GM18499 (cell line): ENCODE results near the gene TRIM52.
"Not testable (repeated sequence)": the region's sequence is repeated elsewhere in the genome, so short reads cannot be mapped to it uniquely, and the experiment has no call there.

ENCODE experiments used
- ATAC-seq: cut with Tn5 transposase; IDR thresholded peaks from one replicate; pipeline ENCODE4 v1.9.1; 2021; ENCODE audit warnings: moderate number of reproducible peaks; ENCODE audit not compliant: insufficient read depth, unreplicated experiment

Gene TRIM52

GRCh38 chr5:181260720-181261319 lies at the start of gene TRIM52:
Gene TRIM52, minus strand, starts transcription at chr5:181261143. Its CDS starts 330 bp downstream, at chr5:181260813.
- ATAC-seq = no peak

GRCh38 chr5:181287331-181287730 lies 26.4 kb upstream of the TRIM52 start:
- peak; percentile 73 for ATAC-seq

GRCh38 chr5:181285962-181286705 lies 25.2 kb upstream of the TRIM52 start:
- not testable (repeated sequence) for ATAC-seq

GRCh38 chr5:181283841-181284755 lies 23.2 kb upstream of the TRIM52 start:
- not testable (repeated sequence) for ATAC-seq

GRCh38 chr5:181283347-181283746 lies 22.4 kb upstream of the TRIM52 start:
- ATAC-seq = no peak

DNA sequence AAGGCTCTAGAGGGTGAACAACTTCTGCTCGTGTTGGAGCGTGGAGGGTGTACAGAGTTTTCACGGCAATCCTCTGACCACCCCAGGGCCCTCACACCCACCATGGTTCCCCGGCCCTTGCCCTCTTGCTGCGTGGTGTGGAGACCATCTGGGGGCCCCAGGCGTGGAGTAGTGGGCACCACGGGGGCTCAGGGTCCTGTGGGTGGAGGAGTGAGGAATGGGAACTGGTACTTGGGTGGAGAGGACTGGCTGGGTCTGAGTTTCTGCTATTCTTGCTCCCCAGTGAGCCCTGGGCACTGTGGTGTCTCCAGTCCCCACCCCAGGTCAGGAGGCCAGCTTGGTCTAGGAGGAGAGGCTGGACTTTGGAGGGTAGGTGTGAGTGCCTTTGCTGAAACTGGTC lies 21.9 kb upstream of the TRIM52 start:
- no peak for ATAC-seq

GRCh38 chr5:181282415-181282814 lies 21.5 kb upstream of the TRIM52 start:
- ATAC-seq = not testable (repeated sequence)

DNA sequence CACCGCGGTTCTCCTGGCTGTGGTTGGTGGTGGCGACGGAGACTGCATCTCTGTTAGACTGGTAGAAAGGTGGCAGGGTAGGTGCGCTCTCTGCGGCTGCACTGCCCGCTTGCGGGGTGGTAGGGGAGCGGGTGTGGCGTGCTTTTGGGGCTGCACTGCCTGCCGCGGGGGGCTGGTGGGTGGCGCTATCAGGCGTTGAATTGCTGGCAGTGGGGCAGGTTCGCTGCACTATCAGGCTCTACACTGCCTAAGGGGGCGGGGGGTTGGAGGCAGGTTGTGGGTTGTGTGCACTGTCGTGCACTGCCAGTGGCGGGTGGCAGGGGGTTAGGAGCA lies 21.0 kb upstream of the TRIM52 start:
- ATAC-seq = no peak

DNA sequence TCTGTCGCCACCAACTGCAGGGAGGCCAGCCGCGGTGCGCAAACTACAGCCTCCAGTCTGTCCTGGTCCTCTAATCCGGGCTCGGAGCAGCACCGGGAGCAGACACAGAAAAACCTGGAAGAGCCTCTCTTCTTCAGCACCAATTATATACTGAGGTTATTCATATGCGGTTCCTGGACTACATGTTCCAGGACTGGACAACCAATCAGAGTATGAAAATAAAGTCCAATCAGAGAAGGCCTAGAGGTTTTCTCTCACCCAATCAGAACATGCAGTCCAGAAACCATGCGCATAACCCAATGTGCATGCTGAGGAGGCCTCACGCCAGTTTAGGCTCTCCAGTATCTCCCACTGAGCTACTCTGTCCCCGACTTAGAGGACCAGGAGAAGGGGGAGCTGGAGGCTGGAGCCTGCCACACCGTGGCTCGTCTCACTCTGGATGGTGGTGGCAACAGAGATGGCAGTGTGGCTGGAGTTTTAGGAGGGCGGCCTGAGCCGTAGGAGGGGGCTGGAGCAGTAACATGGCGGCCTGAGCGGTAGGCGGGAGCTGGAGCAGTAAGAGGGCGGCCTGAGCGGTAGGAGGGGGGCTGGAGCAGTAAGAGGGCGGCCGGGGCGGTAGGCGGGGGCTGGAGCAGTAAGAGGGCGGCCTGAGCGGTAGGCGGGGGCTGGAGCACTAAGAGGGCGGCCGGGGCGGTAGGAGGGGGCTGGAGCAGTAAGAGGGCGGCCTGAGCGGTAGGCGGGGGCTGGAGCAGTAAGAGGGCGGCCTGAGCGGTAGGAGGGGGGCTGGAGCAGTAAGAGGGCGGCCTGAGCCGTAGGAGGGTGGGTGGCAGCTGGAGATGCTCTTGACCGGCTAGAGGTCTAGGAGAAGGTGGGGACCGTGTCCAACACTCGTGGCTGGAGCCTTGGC lies 20.4 kb upstream of the TRIM52 start:
- no peak for ATAC-seq

- no peak for ATAC-seq
Measured at GRCh38 chr5:181280251-181280762, 19.4 kb upstream of the TRIM52 start.

DNA sequence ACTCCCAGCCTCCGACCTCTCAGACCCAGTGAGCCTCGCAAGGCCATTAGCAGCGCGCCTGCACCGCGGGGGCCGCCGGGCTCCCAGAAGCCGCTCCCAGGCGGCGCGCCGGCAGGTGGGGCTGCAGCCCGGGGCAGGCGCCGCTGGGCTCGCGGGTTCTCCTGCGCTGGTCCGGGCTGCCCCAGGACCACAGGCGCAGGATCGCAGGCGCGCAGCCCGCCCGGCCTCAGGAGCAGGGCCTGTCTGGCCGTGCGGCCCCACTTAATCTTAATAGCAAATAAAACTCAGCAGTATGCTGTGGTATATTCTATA lies 12.4 kb upstream of the TRIM52 start:
- not testable (repeated sequence) for ATAC-seq

- no peak for ATAC-seq
Measured at GRCh38 chr5:181271081-181271480, 10.1 kb upstream of the TRIM52 start.

GRCh38 chr5:181267907-181268306 lies 7.0 kb upstream of the TRIM52 start:
- not testable (repeated sequence) for ATAC-seq

- not testable (repeated sequence) for ATAC-seq
Measured at GRCh38 chr5:181267291-181267904, 6.5 kb upstream of the TRIM52 start.

- no peak for ATAC-seq
Measured at GRCh38 chr5:181265092-181265671, 4.2 kb upstream of the TRIM52 start.

- ATAC-seq = no peak
Measured at GRCh38 chr5:181263633-181264032, 2.7 kb upstream of the TRIM52 start.

DNA sequence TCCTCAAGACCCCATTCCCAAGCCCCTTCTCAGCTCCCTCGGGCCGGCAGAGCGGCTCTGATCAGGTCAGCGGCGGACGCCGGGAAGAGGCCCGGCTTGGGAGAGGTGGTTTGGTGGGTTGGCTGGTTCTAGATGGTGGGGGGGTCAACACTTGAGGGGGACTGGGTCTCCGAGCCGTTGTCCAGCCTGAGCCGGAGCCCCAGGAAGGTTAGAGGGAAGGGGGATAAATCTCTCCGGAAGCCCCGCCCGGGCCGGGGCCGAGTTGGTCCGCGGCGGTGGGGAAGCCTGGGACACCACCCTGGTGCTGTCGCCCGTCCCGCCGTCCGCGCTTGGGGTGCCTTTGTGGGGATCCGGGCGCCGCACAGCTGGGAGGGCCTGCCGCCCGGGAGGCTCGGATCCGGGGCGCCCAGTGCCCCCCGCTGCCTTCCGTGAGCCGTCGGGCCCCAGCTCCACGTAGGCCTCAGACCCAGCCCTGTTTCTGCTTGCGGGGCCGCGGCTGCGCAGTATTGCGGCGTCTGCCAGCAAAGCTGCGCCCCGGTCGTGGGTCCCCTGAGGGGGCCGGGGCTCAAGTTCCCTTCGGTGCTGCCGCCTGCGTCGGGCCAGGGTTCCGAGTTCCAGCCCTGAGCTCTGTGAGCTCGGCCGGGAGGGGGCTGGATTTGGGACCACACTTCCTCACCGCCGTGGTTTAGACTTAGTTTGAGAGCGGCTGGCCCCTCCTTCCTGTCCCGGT lies 542 bp upstream of the TRIM52 start:
- no peak for ATAC-seq

- no peak for ATAC-seq
Measured at GRCh38 chr5:181259974-181260719, 796 bp downstream of the TRIM52 start.
